K562 (cell line): Measurements from ENCODE around the gene TMEM205. TPM values are rescaled to one million over a fixed set of nuclear protein-coding genes. Genes with fewer than 3 reads are reported as not detected.

Experiments
- ATAC-seq: fragments of 200-7000 bp; cut with Tn5 transposase; 3 replicates; pipeline ENCODE4 v1.9.1; 2020; ENCODE audit warnings: moderate library complexity
- BruUV-seq: library from RNA; stranded (reverse); fragments of 400-500 nt; replicated peaks from 2 replicates; lab custom pipeline; 2021; lab: Mats Ljungman, UMichigan
- CTCF ChIA-PET: fragments of 300-600 bp; formaldehyde crosslinking; extraction: SDS; loops from one replicate; lab custom pipeline; 2021; ENCODE audit warnings: low intra/inter-chr PET ratio; lab: Yijun Ruan, JAX
- POLR2A ChIA-PET: fragments of 300-600, 350-650 bp; sonication (Branson Sonifier 250); formaldehyde crosslinking; extraction: SDS; loops from one replicate; lab custom pipeline; 2021; ENCODE audit warnings: antibody characterized with exemption, inconsistent platforms; lab: Yijun Ruan, JAX
- DNase-seq, 4 experiments: peaks; one replicate each; pipeline versions ENCODE4 v3.0.0 to v3.0.0-alpha.2; 2011 to 2018; ENCODE audit warnings: low spot score in 3 of 4, mixed read lengths in 3 of 4; ENCODE audit errors: extremely low read depth in 1 of 4
- FAIRE-seq: peaks from 2 replicates; lab custom pipeline; 2011; peaks lifted over from hg19 to GRCh38; lab: Jason Lieb, UNC
- H2AFZ ChIP-seq: 2 replicates; pipeline ENCODE4 v1.6.0; 2011; ENCODE audit warnings: low read depth, low read length, control low read depth, inconsistent platforms
- H3K27ac ChIP-seq: fragments of 200-600 bp; 3 replicates; pipeline ENCODE4 v1.8.0; 2011; ENCODE audit warnings: low read depth, mild to moderate bottlenecking, control low read depth, inconsistent platforms, low read length, moderate library complexity, mixed read lengths; ENCODE audit errors: extremely low read depth
- H3K27me3 ChIP-seq, 2 experiments: fragments of 300-600 bp in 1 of 2; 2 replicates in 1 of 2; 3 replicates in 1 of 2; pipeline versions ENCODE4 v1.6.0 to v1.8.0; 2011; ENCODE audit warnings: inconsistent platforms in 2 of 2, low read length in 2 of 2, mild to moderate bottlenecking in 1 of 2, mixed read lengths in 1 of 2, moderate library complexity in 1 of 2; ENCODE audit not compliant: control insufficient read depth in 2 of 2, insufficient read depth in 2 of 2
- H3K36me3 ChIP-seq: fragments of 300-600 bp; 3 replicates; pipeline ENCODE4 v1.8.0; 2011; ENCODE audit warnings: mild to moderate bottlenecking, low read length, inconsistent platforms; ENCODE audit not compliant: control insufficient read depth, insufficient read depth
- H3K4me1 ChIP-seq, 2 experiments: fragments of 200-600 bp in 1 of 2; replicated peaks in 1 of 2; 2 replicates in 1 of 2; 3 replicates in 1 of 2; pipeline versions ENCODE4 v1.5.1 to v1.8.0; 2011; ENCODE audit warnings: inconsistent platforms in 2 of 2, low read length in 2 of 2, mild to moderate bottlenecking in 1 of 2, mixed read lengths in 1 of 2, moderate library complexity in 1 of 2; ENCODE audit not compliant: control insufficient read depth in 2 of 2, insufficient read depth in 2 of 2
- H3K4me2 ChIP-seq: 2 replicates; pipeline ENCODE4 v1.6.1; 2011; ENCODE audit warnings: low read length, control low read depth, inconsistent platforms, mixed read lengths; ENCODE audit not compliant: insufficient read depth
- H3K4me3 ChIP-seq: fragments of 200-600 bp; sonication (generic), shearing (Covaris generic); 2 replicates; pipeline ENCODE4 v1.5.1; 2016; ENCODE audit warnings: control low read depth, inconsistent platforms
- H3K79me2 ChIP-seq: fragments of 200-600 bp; 3 replicates; pipeline ENCODE4 v1.8.0; 2011; ENCODE audit warnings: low read length, inconsistent platforms; ENCODE audit not compliant: control insufficient read depth, insufficient read depth
- H3K9ac ChIP-seq, 2 experiments: 2 replicates each; pipeline versions ENCODE4 v1.6.0 to v1.6.1; 2011; ENCODE audit warnings: low read depth in 2 of 2, low read length in 2 of 2, control low read depth in 1 of 2, inconsistent platforms in 1 of 2, mild to moderate bottlenecking in 1 of 2, mixed read lengths in 1 of 2; ENCODE audit not compliant: insufficient read depth in 1 of 2
- H3K9me1 ChIP-seq: one replicate; pipeline ENCODE4 v1.6.0; 2011; ENCODE audit warnings: inconsistent platforms, mild to moderate bottlenecking, low read length, moderate library complexity; ENCODE audit not compliant: control insufficient read depth, insufficient read depth
- H3K9me3 ChIP-seq: replicated peaks from 2 replicates; pipeline ENCODE4 v1.5.1; 2011; ENCODE audit warnings: low read depth, low read length, inconsistent platforms; ENCODE audit not compliant: control insufficient read depth, insufficient read depth
- H4K20me1 ChIP-seq: replicated peaks from 2 replicates; pipeline ENCODE4 v1.6.1; 2011; ENCODE audit warnings: low read length, inconsistent platforms, mixed read lengths; ENCODE audit not compliant: control insufficient read depth, insufficient read depth
- ADNP ChIP-seq: fragments of 200-800 bp; sonication (Bioruptor generic); IDR thresholded peaks from 2 replicates; pipeline ENCODE4 v1.6.1; 2016; ENCODE audit warnings: missing genetic modification characterization, missing compliant biosample characterization
- CBFA2T3 ChIP-seq: fragments of 450-650 bp; IDR thresholded peaks from 2 replicates; pipeline ENCODE4 v1.6.1; 2017
- CREBBP ChIP-seq: IDR thresholded peaks from one replicate; pipeline ENCODE4 v1.6.1; 2012; ENCODE audit warnings: low read depth, mild to moderate bottlenecking, control low read depth, inconsistent platforms, low read length
- CTBP1 ChIP-seq: fragments of 450-650 bp; IDR thresholded peaks from 2 replicates; pipeline ENCODE4 v1.6.1; 2016; ENCODE audit warnings: borderline replicate concordance
- GABPB1 ChIP-seq: sonication (generic); formaldehyde crosslinking; IDR thresholded peaks from 2 replicates; pipeline ENCODE4 v1.8.0; 2022; ENCODE audit warnings: mild to moderate bottlenecking, missing genetic modification reagents
- KAT7 ChIP-seq: sonication (generic); formaldehyde crosslinking; IDR thresholded peaks from 2 replicates; pipeline ENCODE4 v1.8.0; 2022; ENCODE audit warnings: missing genetic modification reagents, mild to moderate bottlenecking, borderline replicate concordance
- PRPF4 ChIP-seq: fragments of 200-400 bp; formaldehyde crosslinking; IDR thresholded peaks from one replicate; pipeline ENCODE4 v1.6.1; 2017; ENCODE audit warnings: low read length, low read depth, mild to moderate bottlenecking; ENCODE audit not compliant: insufficient read depth, poor library complexity, severe bottlenecking
- RBBP5 ChIP-seq: fragments of 200-600 bp; sonication (generic); IDR thresholded peaks from 2 replicates; pipeline ENCODE4 v1.6.1; 2012; ENCODE audit warnings: borderline replicate concordance, mild to moderate bottlenecking, low read length, control low read depth, inconsistent platforms; ENCODE audit not compliant: insufficient read depth, poor library complexity, severe bottlenecking
- SIN3B ChIP-seq: fragments of 450-650 bp; IDR thresholded peaks from 2 replicates; pipeline ENCODE4 v1.6.1; 2017; ENCODE audit warnings: low read depth, mild to moderate bottlenecking, moderate library complexity
- SIRT6 ChIP-seq: IDR thresholded peaks from one replicate; pipeline ENCODE4 v1.6.1; 2012; ENCODE audit warnings: low read depth, mild to moderate bottlenecking, control low read depth, inconsistent platforms, low read length, moderate library complexity
- SUPT5H ChIP-seq: fragments of 450-650 bp; IDR thresholded peaks from 2 replicates; pipeline ENCODE4 v1.6.1; 2016
- U2AF2 ChIP-seq: fragments of 200-400 bp; formaldehyde crosslinking; optimal IDR thresholded peaks from 2 replicates; pipeline ENCODE3; 2017; ENCODE audit warnings: low read depth, mild to moderate bottlenecking, low read length
- ZNF174 ChIP-seq: fragments of 250-450 bp; sonication (Bioruptor Pico); IDR thresholded peaks from 2 replicates; pipeline ENCODE4 v1.4.0; 2020; ENCODE audit warnings: mild to moderate bottlenecking
- WGBS: fragments of 100-300 bp; shearing (Covaris generic); methylation state at CpG from one replicate; pipeline ENCODE4 v1.1.6; 2016; ENCODE audit warnings: low coverage, mixed read lengths; ENCODE audit not compliant: insufficient coverage; ENCODE audit errors: missing lambda C conversion rate; 5-methylcytosine and 5-hydroxymethylcytosine counted together
- in situ Hi-C: fragments of 300-500 bp; cut with MboI; formaldehyde crosslinking; loops from 4 replicates; pipeline ENCODE4 v1.15.0; 2018; ENCODE audit warnings: inconsistent platforms, mixed read lengths
- intact Hi-C: fragments of 100-400 bp; cut with micrococcal nuclease; formaldehyde crosslinking; loops from 2 replicates; pipeline ENCODE4 v1.14.2; 2022
- polyA plus RNA-seq, 8 experiments: library from polyadenylated mRNA; depleted of rRNA in 4 of 8; stranded (reverse) in 5 of 8; unstranded in 3 of 8; fragments of >200 nt; fragmentation: Nextera tagmentation in 2 of 8; fragmentation: Illumina TruSeq in 1 of 8; extraction: Ambion mirVana in 2 of 8; extraction: Trizol in 1 of 8; gene quantifications; 2 replicates each; pipeline versions ENCODE4 v1.2.1 to v1.2.3, GENCODE V29; 2011 to 2014; ENCODE audit warnings: inconsistent platforms in 1 of 8, missing spikeins in 1 of 8
- total RNA-seq, 7 experiments: library from RNA; depleted of rRNA in 6 of 7; stranded (reverse); fragments of >200 nt in 6 of 7; fragmentation: Illumina TruSeq in 2 of 7; extraction: Trizol in 2 of 7; gene quantifications; 2 replicates each; pipeline versions ENCODE4 v1.2.1 to v1.2.3, GENCODE V29; 2011 to 2021; ENCODE audit warnings: low replicate concordance in 1 of 7
- TF ChIP-seq, protein P1 (sequence below): sonication (generic); formaldehyde crosslinking; IDR thresholded peaks from 2 replicates; pipeline ENCODE4 v1.8.0; 2022; ENCODE audit warnings: mild to moderate bottlenecking, missing genetic modification reagents
- TF ChIP-seq, protein P2 (sequence below), 2 experiments: fragments of 450-650 bp in 1 of 2; sonication (generic) in 1 of 2; formaldehyde crosslinking in 1 of 2; IDR thresholded peaks in 1 of 2; conservative IDR thresholded peaks in 1 of 2; 2 replicates each; pipeline versions ENCODE4 v1.6.1 to v1.8.1; 2016 to 2023; ENCODE audit warnings: mild to moderate bottlenecking in 2 of 2, moderate library complexity in 2 of 2, inconsistent platforms in 1 of 2, missing genetic modification reagents in 1 of 2

TMEM205 gene
- total and polyA plus RNA-seq, 9 of the 15 experiments (the other 6 are each of a cell fraction or from before 2014, with no cell fraction given): 21.3 to 81.5 (median 44.1) TPM

DNA sequence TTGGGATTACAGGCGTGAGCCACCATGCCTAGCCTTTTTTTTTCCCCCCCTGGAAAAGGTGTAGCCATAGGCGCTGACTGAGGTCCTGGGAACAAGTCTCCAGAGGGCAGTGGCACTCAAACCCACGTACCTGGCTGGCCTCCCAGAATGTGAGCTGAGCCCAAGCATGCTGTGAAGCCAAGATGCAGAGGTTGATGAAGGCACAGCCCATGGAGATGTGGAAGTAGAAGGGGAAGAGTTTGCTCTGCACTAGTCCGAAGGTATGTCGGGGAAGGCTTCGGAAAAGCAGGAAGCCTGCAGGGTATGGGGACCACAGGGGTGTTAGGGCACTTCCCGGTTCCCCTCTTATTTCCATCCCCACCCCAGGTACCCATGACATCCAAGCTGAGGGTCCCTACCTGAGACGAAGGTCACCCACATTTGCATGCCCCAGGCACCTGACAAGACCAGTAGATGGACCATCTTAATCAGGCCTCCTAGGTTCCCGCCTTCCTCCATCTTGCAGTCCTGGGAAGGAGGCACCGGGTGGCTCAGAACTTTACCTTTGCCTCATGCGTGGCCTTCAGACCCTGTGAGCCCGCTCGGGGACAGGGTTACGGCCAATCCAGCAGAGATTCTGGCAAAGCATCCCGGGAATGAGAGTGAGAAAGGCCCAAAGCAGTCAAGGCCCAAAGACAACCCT, 805 bp downstream of the TMEM205 start:
- H3K4me2 ChIP-seq: peak overlapping the region; percentile 93
- 46% methylated on average over 13 of the region's 15 CpGs for WGBS
- no peak for DNase-seq
- TF ChIP-seq ZNF174 (no peak), SIRT6 (no peak), ADNP (tag) (peak; percentile 52; the same call in 1 of the 2 replicates), SUPT5H (no peak), PRPF4 (no peak), RBBP5 (no peak), U2AF2 (no peak), CREBBP (no peak), SIN3B (no peak), GABPB1 (CRISPR knock-in tag) (no peak), CTBP1 (no peak), KAT7 (CRISPR knock-in tag) (0 out of 2 replicates have a peak, but pooled peaks have one; percentile 20), CBFA2T3 (no peak)
- TF ChIP-seq, protein P1, sequence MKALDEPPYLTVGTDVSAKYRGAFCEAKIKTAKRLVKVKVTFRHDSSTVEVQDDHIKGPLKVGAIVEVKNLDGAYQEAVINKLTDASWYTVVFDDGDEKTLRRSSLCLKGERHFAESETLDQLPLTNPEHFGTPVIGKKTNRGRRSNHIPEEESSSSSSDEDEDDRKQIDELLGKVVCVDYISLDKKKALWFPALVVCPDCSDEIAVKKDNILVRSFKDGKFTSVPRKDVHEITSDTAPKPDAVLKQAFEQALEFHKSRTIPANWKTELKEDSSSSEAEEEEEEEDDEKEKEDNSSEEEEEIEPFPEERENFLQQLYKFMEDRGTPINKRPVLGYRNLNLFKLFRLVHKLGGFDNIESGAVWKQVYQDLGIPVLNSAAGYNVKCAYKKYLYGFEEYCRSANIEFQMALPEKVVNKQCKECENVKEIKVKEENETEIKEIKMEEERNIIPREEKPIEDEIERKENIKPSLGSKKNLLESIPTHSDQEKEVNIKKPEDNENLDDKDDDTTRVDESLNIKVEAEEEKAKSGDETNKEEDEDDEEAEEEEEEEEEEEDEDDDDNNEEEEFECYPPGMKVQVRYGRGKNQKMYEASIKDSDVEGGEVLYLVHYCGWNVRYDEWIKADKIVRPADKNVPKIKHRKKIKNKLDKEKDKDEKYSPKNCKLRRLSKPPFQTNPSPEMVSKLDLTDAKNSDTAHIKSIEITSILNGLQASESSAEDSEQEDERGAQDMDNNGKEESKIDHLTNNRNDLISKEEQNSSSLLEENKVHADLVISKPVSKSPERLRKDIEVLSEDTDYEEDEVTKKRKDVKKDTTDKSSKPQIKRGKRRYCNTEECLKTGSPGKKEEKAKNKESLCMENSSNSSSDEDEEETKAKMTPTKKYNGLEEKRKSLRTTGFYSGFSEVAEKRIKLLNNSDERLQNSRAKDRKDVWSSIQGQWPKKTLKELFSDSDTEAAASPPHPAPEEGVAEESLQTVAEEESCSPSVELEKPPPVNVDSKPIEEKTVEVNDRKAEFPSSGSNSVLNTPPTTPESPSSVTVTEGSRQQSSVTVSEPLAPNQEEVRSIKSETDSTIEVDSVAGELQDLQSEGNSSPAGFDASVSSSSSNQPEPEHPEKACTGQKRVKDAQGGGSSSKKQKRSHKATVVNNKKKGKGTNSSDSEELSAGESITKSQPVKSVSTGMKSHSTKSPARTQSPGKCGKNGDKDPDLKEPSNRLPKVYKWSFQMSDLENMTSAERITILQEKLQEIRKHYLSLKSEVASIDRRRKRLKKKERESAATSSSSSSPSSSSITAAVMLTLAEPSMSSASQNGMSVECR (CRISPR knock-in tag): 0 out of 2 replicates have a peak, but pooled peaks have one; percentile 31
- TF ChIP-seq, protein P2, sequence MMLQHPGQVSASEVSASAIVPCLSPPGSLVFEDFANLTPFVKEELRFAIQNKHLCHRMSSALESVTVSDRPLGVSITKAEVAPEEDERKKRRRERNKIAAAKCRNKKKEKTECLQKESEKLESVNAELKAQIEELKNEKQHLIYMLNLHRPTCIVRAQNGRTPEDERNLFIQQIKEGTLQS (IDR thresholded peaks at IDR 0.05): no peak
- TF ChIP-seq, protein P2 (CRISPR knock-in tag; conservative IDR thresholded peaks at IDR 0.05): no peak

More for the DNA sequence above, 805 bp downstream of the TMEM205 start:
- Histone ChIP-seq H3K9ac (peak overlapping the region; percentile 72 to 80; a peak in 3 of 4 replicates), H3K27me3 (no peaks in the 10 kb centered on the region), H3K4me3 (peak overlapping the region; percentile 61), H3K36me3 (no peaks in the 10 kb centered on the region), H3K79me2 (no peaks in the 10 kb centered on the region), H3K4me1 (peaks cover 20 to 29% of the 10 kb centered on the region in 2 experiments; a peak in 4 of 5 replicates), H4K20me1 (no peaks in the 10 kb centered on the region), H3K9me3 (peaks cover 8% of the 10 kb centered on the region; the same call in 1 of the 2 replicates), H2AFZ (0 out of 2 replicates have a peak overlapping the region, but pooled peaks have one; percentile 42), H3K9me1 (peaks cover 2% of the 10 kb centered on the region), H3K27ac (no peak overlapping the region; the same call in 1 of the 3 replicates)
- intact Hi-C loops (no loop called here), in situ Hi-C loops (no loop called here)
- ATAC-seq (no peak), FAIRE-seq (peak; percentile 73)
- CTCF ChIA-PET: no interaction called here
- no TSS peak for BruUV-seq
- POLR2A ChIA-PET: interaction anchor here (1.3 to 1.4 kb wide), 2 partner anchors 9 to 23 kb away, joined by 3 to 4 read pairs; no protein-coding TSS in a partner anchor
